Activated gamma-delta T cell (primary cell): ENCODE results near the gene MYOZ3.

ENCODE experiments used
- DNase-seq: peaks from one replicate; lab custom pipeline; 2025; lab: John Stamatoyannopoulos, UW

MYOZ3 gene

DNA sequence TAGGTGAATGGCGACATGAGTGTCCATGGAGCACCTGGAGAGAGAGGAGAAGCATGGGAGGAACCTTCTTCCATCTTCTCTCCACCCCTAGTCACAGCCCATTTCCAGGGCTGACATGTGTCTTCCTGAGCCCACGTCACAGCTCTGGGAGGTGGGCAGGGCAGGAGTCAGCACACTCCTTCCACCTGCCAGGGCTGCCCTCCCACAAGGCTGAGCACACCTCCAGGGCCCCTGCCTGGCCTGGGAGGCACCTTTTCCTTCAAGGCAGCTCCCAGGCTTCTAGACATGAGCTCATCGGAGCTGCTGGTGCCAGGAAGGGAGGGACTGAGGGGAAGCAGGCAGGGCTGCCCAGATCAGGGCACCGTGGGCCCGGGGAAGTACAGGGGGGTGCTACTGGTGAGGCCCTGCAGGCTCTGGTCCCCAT lies 34.2 kb upstream of the MYOZ3 start:
- no peak for DNase-seq

DNA sequence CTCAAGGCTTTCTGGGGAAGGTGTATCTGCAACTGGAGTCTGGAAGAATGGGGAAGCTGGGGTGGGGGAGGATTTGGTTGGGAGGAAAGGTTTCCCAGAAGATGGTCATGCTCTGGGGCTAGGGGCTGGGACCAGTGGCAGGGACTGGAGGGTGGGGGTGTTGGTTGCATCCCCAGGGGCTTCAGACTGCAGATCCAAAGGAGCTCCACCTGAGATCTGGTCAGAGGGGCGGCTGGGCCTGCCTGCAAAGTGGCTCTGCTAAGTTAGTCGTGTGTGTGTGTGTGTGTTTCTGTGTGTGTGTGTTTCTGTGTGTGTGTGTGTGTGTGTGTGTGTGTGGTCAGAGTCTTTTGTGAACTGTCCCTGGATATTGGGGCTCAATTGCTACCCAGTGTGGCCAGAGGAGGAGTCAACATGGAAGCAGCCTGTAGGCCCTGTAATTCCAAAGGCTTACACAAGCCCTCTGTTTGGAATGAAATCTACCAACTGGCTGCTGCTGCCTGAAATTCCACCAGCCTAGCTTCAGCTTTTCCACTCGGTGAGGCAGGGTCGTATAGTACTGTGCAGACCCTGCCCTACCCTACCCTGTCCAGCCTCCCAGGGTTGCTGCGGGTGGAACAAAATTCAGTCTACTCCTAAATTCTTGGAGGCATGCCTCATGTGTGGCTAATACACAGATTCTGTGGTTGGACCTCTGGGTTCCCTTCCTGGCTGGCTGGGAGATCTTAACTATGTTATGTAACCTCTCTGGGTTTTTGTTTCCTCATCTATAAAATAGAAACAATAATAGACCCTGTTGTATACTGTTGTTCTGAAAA lies 33.1 kb upstream of the MYOZ3 start:
- DNase-seq = no peak

DNA sequence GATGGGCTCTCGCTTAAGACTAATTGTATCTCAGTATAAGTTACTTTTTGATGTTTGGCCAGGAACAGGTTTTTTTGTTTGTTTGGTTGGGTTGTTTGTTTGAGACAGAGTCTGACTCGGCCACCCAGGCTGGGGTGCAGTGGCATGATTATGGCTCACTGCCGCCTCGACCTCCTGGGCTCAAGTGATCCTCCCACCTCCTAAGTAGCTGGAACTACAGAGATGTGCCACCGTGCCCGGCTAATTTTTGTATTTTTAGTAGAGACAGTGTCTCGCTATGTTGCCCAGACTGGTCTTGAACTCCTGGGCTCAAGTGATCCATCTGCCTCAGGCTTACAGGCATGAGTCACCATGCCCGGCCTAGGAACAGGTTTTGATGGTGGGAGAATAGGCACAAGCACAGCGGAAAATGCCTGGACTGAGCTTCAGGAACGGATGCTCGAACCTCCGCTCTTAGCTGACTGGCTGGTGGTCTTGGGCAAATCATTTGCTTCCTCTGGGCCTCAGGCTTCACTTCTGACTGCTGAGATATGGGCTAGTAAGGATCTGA lies 32.0 kb upstream of the MYOZ3 start:
- DNase-seq = no peak

DNA sequence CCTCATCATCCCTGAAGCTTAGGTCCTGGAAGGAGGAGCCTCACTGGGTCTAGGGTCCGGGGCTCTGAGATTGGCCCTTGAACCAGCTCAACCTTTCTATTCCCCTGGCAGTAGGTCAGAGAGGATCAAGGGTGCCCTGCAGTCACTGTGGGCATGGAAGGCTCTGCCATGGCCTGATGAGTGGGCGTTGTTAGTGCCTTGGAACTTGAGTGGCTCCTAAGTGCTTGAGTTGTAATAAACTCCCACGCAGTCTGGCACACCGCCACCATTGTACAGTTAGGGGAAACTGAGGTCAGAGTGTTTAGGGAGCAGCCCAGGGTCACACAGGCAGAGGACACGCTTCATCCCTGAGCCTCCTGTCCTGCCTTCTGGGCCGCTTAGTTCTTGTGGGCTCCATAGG lies 31.0 kb upstream of the MYOZ3 start:
- DNase-seq = no peak

DNA sequence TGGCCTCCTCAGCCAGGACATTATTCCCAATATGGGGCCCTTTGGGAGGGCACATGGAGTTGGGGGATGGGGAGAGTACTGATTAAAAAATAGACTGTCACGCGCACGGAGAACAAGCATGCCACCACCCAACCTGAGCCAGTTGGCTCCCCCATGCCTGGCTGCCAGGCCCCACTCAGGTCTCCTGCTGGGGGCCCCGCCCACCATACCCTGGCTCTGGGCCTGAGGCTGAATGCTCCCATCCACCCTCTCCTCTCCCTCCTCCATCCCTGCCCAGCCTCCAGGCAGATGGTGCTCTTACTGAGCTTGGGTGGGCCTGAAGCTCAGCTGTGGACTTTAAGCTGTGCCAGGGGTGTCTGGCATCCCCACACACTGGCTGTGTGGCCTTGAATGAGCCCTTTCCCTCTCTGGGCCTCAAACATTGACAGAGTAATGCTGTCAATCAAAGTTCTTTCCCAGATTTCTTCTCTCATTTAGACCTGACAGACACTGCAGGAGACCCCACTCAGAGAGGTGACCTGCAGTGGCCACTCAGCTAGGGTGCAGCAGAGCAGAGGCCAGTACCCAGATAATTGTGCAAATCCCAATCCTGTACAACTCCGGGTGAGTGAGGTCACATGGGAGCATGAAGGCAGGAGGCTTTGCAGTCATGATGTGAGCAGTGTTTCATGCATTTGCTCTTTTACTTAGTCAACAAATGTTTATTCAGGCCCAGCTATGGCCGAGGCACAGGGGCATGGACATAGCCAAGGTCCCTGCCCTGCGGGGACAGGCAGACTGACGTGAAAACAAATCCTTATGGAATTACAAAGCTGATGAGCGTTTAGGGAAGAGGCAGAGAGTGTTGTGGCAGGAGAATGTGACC lies 30.4 kb upstream of the MYOZ3 start:
- DNase-seq = no peak

DNA sequence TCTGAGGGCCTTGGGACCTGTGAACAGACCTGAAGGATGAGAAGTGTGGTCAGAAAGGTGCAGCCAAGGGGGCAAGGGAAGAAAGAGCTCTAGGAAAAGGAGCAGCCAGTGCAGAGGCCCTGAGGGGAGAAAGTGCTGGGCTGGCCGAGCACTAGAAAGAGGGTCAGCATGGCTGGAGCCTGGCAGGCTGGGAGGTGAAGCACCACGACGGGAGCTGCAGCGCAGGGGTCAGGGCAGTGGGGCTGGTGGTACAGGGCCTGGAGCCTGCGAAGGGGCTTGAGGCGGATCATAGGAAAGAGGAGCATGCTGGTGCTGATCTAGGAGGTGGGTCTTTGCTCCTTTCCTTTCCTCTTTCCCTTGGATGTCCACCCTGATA lies 29.7 kb upstream of the MYOZ3 start:
- DNase-seq = no peak

DNA sequence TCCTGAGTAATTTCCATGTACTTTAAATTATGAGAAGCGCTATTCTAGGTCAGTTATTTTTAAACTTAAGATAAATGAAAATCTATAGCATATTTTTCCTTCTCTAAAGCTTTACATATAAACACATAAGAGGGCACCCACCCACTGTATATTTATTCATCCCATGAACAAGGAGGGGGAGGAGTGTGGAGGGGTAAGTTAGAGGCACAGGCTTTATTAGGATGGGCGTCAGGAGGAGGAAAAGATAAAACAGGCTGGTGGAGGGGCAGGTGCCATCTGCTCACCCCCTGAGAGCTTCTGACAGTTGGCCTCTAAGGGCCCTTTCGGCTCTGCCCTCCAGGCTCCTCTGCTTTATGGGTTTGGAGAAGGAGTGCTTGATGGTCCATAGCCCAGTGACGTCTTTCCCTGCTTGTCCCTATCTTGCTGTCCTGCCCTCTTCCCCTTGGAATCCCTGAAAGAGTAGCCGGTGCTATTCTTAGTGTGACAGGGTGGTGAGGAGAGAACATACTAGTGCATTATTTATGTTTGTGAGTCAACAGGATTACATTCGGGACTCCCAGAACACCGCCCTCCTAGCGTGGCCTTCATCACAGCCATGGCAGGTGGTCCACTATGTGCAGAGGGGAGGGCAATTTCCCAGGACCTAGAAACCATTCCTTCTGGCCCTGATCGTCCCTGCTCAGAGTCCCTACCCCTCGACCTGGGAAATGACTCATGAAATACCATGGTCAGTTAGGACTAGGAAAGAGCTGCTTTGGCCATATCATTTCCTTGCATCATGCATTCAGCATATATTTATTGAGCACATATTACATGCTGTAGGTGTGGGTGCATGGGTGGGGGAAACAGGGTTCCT lies 28.5 kb upstream of the MYOZ3 start:
- no peak for DNase-seq

DNA sequence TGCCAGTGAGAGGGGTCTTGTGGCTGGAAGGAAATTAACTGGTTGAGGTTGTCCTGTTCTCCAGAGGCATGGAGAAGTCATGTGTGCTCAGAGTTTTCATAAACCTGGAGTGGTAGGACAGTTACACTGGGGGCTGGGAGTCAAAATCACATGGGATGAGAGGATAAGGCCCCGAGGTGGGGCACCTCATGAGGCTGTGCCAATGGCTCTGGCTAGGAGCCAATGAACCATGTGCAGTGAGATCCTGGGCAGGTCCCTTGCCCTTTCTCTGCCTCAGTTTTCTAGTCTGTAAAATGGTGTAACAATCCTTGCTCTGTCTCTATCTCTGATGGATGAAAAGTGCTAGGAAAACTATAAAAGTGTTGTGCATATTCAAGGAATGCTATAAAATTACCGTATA lies 27.6 kb upstream of the MYOZ3 start:
- no peak for DNase-seq

DNA sequence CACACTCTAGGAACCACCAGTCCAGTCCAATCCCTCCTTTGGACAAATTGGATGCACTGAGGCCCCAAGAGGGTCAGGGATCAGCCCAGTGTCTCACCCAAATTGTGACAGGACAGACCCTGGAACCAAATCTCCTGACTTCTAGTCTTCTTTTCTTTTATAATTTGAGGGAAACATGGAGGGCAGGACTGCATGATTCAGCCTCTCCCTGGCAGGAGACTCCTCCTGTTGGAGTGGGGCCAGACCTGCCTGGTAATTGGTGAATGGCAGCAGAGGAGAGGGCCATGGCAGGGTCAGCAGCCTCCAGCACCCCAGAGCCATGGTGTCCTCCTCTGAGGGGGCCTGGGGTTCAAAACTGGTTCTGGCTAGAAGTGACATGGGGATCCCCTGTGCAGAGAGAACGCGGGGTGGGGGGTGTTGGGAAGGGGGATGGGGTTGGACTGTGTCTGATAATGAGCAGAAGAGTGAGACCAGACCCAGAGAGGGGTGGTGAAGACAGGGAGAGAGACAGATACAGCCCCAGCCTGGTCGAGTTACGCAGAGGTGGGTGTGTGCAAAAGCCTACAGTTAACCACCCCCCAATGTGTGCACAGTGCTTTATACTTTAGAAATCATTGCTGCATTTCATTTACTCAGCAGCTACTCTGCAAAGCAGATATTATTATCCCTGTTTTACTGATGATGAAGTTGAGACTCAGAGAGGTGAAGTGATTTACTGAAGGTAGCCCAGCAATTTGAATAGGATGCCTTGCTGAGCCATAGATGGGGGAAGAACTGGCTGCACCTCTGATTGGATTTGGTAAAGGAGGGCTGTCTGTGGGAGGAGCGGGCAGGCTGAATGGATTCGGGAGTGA lies 24.4 kb upstream of the MYOZ3 start:
- no peak for DNase-seq

DNA sequence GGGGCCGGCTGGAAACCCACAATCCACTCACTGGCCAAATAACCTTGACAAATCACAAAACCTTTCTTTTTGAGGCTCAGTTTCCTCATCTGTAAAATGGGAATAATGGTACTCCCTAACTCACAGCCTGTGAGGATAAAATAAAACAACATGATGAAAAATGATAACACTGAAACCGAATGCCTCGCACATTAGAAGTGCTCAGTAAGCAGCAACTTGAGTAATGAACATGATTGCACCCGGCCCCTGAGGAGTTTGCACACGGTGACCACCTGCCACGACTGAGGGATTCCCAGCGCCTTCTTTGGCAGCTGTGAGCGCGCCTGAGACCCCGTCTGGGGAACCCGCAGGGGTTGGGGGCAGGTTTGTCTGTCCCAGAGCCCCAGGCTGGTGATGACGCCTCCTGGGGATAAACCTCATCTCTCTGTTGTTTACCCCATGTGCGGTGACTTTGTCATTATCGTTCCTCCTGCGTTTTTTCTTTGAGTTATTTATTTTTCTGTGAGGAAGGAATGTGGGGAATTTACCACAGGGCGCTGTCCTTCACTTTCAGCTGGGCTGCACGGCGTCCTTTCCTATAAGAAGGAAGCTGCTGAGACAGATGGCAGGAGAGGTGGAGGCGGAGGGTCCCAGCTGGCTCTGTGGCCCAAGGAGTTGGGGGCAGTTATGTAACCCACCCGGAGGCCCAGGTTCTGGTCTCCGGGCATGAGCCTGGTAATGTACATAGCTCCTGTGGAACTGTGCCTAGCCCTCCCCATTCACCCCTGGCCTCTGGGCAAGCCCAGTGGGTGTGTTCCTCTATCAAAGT lies 23.6 kb upstream of the MYOZ3 start:
- DNase-seq = no peak

DNA sequence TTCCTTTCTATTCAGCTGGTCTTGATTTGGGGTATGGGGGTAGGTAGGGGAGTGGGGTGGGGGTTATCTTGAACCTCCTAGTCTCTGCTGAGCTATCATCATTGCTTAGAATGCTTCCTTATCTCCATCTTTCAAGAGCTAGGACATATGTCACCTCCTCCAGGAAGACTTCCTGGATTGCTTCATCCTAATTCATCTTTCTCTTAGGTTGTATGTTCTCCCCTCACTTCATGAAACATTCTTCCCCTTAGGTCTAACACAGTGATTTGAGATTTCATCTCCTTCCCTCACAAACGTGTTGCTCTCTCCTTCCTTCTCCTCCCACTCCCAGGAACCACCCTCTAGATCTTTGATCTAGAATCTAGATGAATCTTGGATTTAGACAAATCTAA lies 23.0 kb upstream of the MYOZ3 start:
- DNase-seq = no peak

DNA sequence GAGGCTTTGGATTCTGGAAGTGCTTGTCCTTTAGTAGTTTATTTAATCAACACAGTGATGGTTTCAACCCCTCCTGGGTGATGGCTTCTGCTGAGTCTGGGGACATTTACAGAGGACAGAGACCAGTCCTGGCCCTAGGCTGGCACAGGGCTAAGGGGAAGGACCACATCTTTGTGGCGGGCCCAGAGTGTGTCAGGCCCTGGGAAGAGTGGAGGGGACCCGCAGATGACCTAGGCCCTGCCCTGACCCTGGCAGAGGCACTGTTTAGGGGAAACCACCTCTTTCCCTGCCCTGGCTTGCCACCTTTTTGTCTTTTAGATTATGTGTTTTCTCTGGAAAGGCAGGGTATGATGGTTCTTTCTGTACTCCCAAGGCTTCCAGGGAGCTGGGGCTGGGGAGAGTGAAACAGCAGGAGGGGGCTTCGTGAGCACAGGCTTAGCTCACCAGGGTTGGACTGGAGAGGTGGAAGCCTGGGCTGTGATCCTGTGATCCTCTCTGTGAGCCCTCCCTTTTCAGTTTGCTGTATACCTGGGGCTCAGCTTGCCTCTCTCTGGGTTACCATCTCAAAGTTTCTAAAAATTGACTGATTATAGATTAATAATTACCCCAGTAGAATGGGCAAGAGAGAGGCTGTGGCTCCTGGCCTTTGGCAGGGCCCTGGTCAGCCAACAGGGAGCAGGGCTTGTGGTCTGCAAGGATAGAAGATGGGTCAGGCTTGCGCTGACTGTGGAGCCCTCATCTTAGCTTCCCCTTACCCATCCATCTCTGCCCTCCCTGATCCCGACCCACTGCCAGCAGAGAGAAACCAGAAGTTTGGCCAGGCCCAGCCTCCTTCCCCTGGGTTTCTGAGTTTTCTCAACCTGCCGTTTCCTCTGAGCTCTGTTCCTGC lies 22.3 kb upstream of the MYOZ3 start:
- no peak for DNase-seq

DNA sequence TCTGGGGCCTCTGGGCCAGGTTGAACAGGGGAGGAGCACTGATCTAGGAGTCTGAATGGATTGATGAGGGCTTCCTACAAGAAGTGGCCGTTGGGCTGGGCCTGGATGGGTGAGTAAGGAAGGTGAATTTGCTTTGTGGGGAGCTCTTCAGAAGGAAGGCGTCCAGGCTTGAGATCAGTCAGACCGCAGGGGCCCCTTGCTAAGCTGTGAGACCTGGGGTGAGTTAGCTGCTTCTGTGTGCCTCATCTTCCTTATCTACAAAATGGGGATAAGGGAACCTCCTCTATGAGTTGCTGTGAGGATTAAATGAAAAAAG lies 21.7 kb upstream of the MYOZ3 start:
- DNase-seq = no peak

DNA sequence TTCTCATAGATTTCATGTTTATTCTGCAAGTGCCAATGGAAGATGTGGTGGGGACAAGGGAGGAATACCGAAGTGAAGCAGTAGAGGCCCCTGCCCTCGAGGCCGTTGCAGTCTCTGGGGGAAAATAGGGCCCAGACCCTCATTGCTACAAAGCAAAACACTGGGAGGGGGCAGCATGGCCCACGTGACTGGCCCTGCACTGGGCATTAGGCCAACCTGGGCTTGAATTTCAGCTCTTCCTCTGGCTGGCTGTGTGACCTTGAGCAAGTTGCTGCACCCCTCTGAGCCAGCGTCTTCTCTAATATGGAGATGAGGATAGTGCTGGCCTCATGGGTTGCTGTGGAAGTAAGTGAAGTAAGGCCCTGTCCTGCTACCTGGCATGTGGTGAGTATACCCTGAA lies 21.3 kb upstream of the MYOZ3 start:
- no peak for DNase-seq

DNA sequence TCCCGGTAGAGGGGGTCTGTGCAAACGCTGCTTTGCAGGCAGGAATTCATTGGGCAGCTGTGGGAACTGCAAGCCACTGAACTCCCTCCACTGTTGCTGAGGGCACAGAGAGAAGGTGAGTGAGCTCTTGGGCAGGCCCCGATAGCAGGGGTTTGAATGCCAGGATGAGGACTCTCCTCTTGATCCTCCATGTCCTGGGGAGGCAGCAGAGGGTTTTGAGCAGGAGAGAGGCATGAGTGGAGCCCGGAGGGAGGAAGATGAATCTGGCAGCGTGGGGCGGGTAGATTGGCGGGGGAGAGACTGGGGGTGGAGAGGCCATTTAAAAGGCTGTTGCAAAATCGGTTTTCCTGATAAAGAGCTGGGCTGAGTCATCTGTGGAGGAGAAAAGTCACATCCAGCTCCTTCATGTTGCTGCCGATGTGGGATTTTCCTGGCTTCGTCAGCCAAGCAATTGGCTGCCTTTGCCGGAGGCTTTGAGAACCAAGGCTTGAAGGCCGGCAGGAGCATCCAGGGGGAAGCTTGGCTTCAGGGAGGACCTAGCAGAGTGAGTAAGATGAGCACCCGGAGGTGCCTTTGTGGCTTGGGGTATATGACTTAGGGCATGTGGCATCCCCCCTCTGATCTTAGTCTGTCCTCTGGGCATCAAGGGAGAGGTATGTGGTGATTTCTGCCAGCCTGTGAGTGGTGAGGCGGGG lies 20.6 kb upstream of the MYOZ3 start, which contains the start of gene SYNPO:
Gene SYNPO (plus strand): TSS at position 350 of the 695 bp plus-strand sequence. CDS start 7,616 bp downstream, outside the sequence.
- no peak for DNase-seq

DNA sequence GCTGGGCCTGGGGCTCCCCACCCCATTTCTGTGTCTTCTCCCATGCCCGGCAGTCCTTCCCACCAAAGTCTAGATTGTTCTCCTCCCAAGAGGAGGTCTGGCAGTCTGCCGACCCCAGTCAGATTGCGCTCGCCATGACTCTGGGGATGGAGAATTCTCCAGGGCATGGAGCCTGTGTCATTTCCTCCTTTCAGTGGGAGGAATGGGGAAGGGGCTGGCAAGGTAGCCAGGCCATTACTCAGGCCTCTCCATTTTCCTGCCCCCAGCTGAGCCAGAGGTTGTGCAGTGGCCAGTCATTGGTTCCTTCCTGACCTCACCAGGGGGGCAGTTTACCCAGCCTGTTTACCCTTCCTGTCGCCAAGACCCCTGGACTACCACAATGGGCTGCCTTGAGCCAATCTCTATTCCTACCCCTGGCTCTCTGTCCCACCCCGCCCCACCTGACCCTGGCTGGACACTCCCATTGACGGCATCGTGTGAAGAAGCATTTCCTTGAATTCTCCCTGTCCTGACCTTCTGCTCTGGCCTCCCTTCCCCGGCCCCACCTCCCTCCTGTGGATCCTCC lies 20.0 kb upstream of the MYOZ3 start:
- no peak for DNase-seq

DNA sequence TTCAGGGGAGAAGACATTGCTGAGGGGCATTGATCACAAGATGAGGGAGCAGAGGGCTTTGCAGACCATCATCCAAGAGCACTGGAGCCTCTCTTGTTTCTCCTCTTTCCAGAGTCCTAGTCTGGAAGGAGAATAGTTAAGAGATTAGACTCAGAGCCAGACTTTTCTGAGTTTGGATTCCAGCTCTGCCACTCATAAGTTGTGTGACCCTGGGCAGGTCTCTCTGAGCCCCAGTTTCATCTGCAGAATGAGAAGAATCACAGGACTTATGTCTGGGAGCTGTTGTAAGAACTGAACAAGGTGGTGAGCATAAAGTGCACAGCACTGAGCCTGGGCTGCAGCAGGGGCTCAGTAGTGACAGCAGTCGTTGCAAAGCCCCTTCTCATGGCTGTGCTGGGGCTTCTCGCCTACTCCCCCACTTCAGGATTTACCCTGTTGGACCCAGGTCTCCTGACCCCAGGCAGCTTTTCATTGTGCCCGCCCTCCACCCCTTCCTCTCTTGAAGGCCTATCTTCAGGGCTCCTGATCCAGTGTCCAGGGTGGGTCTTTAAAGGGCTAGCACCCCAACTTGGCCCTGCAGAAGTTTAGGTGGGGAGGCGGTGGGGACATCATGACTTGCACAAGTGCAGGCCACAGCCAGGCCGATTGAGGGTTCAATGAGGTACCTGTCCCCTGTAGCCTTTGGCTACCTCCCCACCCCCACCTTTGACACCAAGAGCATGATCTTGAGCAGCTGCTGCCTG lies 19.1 kb upstream of the MYOZ3 start:
- DNase-seq = no peak

DNA sequence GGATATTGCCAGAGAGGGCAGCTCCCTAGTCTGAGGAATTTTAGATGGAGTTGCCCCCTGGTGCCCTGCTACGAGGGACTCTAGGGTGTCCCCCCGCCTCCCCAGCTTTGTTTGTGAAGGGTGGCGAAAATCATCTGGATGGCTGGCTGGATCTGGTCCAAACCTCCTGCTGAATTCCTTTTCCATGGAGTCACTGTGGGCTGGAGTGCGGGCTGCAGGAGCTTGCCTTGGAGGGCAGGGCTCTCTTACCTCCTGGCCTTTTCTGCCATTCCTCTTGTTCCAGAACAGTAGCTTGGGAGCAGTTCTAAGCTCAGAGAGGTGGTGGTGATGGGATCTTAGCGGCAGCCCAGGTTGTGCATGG lies 18.5 kb upstream of the MYOZ3 start:
- DNase-seq = no peak
